GM12878 (cell line): ENCODE data around the gene SPRED2.

ENCODE experiments used
- EZH2 ChIP-seq: IDR thresholded peaks from 2 replicates; pipeline ENCODE4 v1.6.1; 2012; ENCODE audit warnings: low read depth, mild to moderate bottlenecking, control low read depth, inconsistent platforms, low read length, borderline replicate concordance; ENCODE audit not compliant: control insufficient read depth
- POLR2A ChIP-seq: IDR thresholded peaks from 2 replicates; pipeline ENCODE4 v1.6.1; 2011; ENCODE audit warnings: low read depth, mild to moderate bottlenecking, low read length
- RAD21 ChIP-seq: IDR thresholded peaks from 2 replicates; pipeline ENCODE4 v1.6.1; 2011; ENCODE audit warnings: mild to moderate bottlenecking, low read depth, low read length, moderate library complexity; ENCODE audit not compliant: insufficient read depth

DNA sequence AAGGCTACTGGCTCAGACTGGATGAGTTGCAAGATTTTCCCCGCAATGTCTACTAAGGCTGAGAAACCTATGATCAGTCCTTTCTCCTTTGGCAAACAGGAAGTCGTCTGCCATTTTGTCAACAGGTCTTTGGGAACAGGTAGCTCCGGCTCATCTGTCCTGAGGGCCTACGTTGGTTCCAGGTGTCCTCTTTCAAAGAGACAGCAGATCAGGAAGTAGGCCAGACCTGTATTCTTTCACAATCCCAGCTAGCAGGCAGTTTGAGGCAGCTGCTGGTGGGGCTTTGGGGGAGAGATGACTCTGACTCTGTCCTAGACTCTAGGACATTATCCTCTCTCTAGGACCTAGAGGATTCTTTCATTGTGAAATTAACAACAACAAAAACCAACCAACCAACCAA lies 106.1 kb downstream of the SPRED2 start:
- TF ChIP-seq POLR2A, result no peak
- TF ChIP-seq RAD21, result no peak
- no peak for TF ChIP-seq EZH2
